Glutamatergic neuron (in vitro differentiated cells): ENCODE results near the gene PRR35. TPM values are rescaled to one million over a fixed set of nuclear protein-coding genes. Genes with fewer than 3 reads are reported as not detected.

Source experiments
- DNase-seq: peaks from one replicate; pipeline ENCODE4 v3.0.0; 2022
- H3K27ac Mint-ChIP-seq: one replicate; pipeline ENCODE4 v1.8.0; 2020; ENCODE audit warnings: mild to moderate bottlenecking, mixed read lengths, inconsistent platforms; ENCODE audit not compliant: unreplicated experiment
- H3K27me3 Mint-ChIP-seq: one replicate; pipeline ENCODE4 v1.8.0; 2020; ENCODE audit warnings: mild to moderate bottlenecking, moderate library complexity, mixed read lengths, inconsistent platforms; ENCODE audit not compliant: unreplicated experiment
- H3K36me3 Mint-ChIP-seq: one replicate; pipeline ENCODE4 v1.8.0; 2020; ENCODE audit warnings: mild to moderate bottlenecking, mixed read lengths, inconsistent platforms; ENCODE audit not compliant: unreplicated experiment
- H3K4me1 Mint-ChIP-seq: one replicate; pipeline ENCODE4 v1.8.0; 2020; ENCODE audit warnings: mild to moderate bottlenecking, low read depth, mixed read lengths, inconsistent platforms; ENCODE audit not compliant: unreplicated experiment
- H3K4me3 Mint-ChIP-seq: one replicate; pipeline ENCODE4 v1.8.0; 2020; ENCODE audit warnings: mild to moderate bottlenecking, mixed read lengths, inconsistent platforms; ENCODE audit not compliant: unreplicated experiment
- H3K9me3 Mint-ChIP-seq: one replicate; pipeline ENCODE4 v1.8.0; 2020; ENCODE audit warnings: mild to moderate bottlenecking, moderate library complexity, mixed read lengths, inconsistent platforms; ENCODE audit not compliant: unreplicated experiment
- CTCF ChIP-seq: fragments of 200-600 bp; sonication (generic); IDR thresholded peaks from one replicate; pipeline ENCODE4 v1.5.0; 2021; ENCODE audit not compliant: partially characterized antibody, unreplicated experiment
- total RNA-seq: library from RNA; stranded (reverse); fragmentation: NEBNext Ultra II Directional; extraction: Animal tissue kit (Norgen Biotek cat#: 25700); gene quantifications from one replicate; pipeline ENCODE4 v1.2.1, GENCODE V29; 2021; ENCODE audit not compliant: unreplicated experiment

The PRR35 gene
- total RNA-seq, 1 donor from 2014 or later: not detected

GRCh38 chr16:536746-537145 lies 23.4 kb upstream of the PRR35 start:
- TF ChIP-seq CTCF: no peak
- Mint-ChIP-seq H3K9me3 (no peaks in the 10 kb centered on the region), H3K36me3 (no peaks in the 10 kb centered on the region), H3K27ac (no peak overlapping the region), H3K4me1 (no peaks in the 10 kb centered on the region), H3K4me3 (no peak overlapping the region), H3K27me3 (no peaks in the 10 kb centered on the region)
- no peak for DNase-seq

- Mint-ChIP-seq H3K4me3 (no peak overlapping the region), H3K27me3 (no peaks in the 10 kb centered on the region), H3K4me1 (no peaks in the 10 kb centered on the region), H3K36me3 (no peaks in the 10 kb centered on the region), H3K9me3 (peaks cover 3% of the 10 kb centered on the region), H3K27ac (no peak overlapping the region)
- no peak for DNase-seq
- TF ChIP-seq CTCF: peak; percentile 24
These were observed 22.5 kb upstream of the PRR35 start for GRCh38 chr16:537415-538335.

- no peak for DNase-seq
- no peak for TF ChIP-seq CTCF
- Mint-ChIP-seq H3K27ac (no peak overlapping the region), H3K9me3 (peaks cover 3% of the 10 kb centered on the region), H3K4me1 (no peaks in the 10 kb centered on the region), H3K36me3 (no peaks in the 10 kb centered on the region), H3K4me3 (no peak overlapping the region), H3K27me3 (no peaks in the 10 kb centered on the region)
These were observed 20.2 kb upstream of the PRR35 start for GRCh38 chr16:539901-540530.

- DNase-seq: no peak
- no peaks in the 10 kb centered on the region for H3K4me1 Mint-ChIP-seq
- peaks cover 3% of the 10 kb centered on the region for H3K9me3 Mint-ChIP-seq
- no peak for TF ChIP-seq CTCF
- no peak overlapping the region for H3K4me3 Mint-ChIP-seq
- no peak overlapping the region for H3K27ac Mint-ChIP-seq
- H3K36me3 Mint-ChIP-seq: no peaks in the 10 kb centered on the region
- H3K27me3 Mint-ChIP-seq: no peaks in the 10 kb centered on the region
These were observed 19.4 kb upstream of the PRR35 start for GRCh38 chr16:540645-541340.
